Kidney capillary endothelial cell (primary cell): ENCODE data around the gene MS4A18.
"Not testable (repeated sequence)": the region's sequence is repeated elsewhere in the genome, so short reads cannot be mapped to it uniquely, and the experiment has no call there.

ENCODE experiments used
- DNase-seq: peaks from one replicate; pipeline ENCODE4 v3.0.0-alpha.2; 2018; ENCODE audit warnings: low spot score

MS4A18 gene

GRCh38 chr11:60739114-60739513, 14.6 kb downstream of the MS4A18 start:
- no peak for DNase-seq

DNA sequence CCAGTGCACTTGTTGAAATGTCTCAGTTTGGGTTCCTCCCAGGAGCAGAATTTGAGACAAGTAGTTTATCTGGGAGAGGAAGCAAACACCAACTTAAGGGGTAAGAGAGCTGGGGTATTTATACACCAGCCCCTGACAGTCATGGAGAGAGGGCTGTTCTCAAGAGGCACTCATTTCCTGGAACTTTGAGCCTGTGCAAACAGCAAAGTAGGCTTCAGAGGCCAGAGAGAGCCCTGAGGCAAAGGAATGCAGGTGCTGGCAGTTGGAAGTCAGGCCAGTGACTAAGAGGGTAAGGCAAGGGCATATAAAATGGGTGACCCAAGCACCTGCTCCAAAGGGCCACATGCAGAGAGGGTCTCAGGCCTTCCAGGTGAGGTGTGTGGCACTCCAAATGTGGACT, 16.1 kb downstream of the MS4A18 start:
- DNase-seq, result no peak

DNA sequence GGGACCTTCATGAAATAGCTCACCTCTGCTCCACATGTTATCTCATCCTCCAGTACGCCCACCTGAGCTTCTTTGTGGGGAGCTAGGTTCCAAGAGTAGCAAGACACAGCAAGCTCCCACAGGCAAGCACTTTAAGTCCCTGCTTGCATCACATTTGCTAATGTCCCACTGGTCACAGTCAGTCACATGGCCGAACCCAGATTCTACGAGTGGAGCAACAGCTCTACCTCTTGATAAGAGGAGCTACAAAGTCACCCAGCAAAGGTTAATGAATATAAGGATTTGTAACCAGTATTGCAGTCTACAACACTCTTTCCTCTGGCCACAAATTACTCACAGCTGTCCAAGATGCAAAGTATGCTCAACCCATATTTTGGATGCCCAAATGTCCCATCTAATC, 16.9 kb downstream of the MS4A18 start:
- no peak for DNase-seq

DNA sequence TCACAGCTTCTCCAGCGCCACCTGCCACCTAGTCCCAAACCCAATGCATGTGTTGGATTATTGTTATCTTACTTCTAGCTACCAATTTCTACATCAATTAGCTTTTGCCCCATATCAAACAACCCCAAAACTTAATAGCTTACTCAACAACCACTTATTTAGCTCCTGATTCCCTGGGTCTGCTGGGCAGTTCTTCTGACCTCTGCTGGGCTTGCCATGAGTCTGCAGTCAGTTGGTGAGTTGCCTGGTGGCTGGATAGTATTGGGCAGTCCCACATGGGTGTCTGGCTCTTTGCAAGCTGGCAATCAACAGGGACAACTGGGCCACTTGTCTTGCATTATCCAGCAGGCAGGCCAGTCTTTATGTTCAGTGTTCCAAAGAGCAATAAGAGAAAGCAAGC, 18.5 kb downstream of the MS4A18 start:
- no peak for DNase-seq

- DNase-seq, result no peak
Observed at GRCh38 chr11:60744114-60744513, 19.6 kb downstream of the MS4A18 start.

DNA sequence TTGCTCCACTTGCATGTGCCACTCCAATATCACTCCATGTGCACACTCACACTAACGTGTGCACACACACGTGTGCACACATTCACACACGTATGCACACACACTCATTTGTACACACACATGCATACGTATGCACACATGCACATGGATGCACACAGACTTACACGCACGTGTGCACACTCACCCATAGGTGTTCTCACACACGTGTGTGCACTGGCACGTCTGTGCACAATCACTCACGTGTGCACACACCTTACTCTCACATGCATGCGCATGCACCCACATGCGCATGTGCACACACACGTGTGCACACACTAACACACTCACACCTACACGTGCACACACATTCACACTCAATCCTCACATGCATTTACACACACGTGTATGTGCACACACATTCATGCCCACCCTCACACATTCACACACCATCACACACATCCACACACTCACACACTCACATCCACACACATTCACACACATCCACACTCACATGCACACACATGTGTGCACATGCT, 22.9 kb downstream of the MS4A18 start:
- no peak for DNase-seq

DNA sequence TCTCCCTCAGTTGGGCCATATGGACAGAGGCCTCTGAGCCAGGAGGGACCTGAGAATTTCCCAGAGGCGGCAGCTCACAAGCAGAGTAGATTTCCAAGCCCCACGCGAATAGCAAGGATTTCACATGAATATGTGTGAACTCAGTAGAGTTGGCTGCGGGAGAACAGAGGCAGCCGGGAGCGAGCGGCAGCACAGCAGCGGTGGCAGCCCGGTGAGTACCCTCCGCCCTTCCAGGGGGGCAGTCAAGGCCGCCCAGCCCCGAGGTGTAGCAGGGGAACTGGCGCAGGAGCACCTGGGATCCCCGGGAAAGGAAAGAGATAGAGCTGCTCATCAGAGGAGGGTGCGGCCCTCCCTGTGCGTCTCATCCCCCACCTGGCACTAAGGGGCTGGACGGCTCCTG, 23.7 kb downstream of the MS4A18 start:
- DNase-seq, result no peak

DNA sequence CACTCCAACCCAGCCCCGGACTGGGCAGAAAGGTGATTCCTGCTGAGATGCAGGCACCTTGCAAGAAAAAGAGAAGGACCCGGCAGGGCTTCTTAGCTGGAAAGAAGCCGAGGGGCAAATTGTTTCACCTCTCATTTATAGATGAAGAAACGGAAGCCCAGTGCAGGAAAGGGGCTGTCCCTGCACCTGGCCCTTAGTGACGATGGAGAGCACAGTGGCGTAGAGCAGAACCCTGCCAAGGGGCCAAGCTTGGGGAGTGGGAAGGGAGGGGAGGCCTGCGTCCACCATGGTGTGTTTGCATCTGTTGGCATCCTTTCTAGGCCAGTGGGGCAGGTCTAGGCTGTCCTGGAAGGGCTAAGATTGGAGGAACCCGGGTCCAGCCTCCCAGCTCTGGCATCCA, 24.3 kb downstream of the MS4A18 start:
- DNase-seq, result no peak

GRCh38 chr11:60750911-60751310, 26.4 kb downstream of the MS4A18 start:
- DNase-seq, result no peak

DNA sequence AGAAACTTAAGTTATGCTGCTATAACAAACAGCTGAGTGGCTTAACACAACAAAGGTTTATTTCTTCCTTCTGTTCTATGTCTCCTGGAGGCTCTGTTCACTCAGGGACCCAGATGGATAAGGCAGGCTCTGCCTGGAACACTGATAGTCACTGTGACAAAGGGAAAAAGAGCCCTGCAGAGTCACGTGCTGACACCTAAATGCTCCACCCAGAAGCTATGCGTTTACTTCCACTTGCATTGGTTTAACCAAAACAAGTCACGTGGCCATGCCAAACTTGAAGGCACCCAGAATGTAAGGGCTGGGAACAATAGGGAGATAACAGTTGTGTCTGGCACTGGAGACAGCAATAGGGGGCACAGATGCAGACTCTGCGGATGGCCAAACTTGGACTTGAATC, 28.8 kb downstream of the MS4A18 start:
- no peak for DNase-seq

GRCh38 chr11:60754887-60755286, 30.4 kb downstream of the MS4A18 start:
- DNase-seq, result no peak

DNA sequence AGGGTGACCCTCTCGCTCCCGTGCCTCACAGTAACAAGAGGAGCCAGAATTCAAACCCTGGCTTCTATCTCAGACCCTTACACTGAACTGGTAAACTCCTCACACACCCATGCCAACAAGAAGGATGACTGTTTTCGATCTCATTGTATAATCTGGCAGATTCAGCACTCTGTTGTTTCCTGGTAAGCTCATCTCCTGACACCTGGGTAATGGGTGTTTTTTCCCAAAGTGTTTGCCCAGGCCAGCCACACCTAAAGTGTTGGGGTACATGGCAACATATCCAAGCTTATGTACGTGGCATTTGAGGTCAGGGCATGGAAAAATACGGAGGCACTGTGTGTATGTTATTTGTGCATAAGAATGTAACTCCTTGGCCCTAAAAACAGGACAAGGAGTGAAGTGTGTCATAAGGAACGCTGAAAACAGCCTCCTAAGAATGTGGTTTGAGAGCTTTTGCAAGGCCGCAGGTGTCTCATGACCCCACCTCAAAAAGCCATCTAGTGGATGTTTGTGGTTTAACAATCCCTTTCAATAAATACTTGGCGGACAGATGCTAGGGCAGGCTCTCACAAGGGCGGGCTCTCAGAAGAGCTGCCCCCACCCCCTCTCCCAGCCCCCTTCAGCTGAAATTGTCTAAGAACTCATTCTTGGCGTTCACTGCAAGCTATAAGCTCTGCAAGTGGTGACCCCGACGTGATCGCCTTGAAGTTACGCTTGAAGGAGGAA, 31.9 kb downstream of the MS4A18 start, which contains the start of gene MS4A15:
TSS of gene MS4A15 (plus strand) at position 561 of the 726 bp plus-strand sequence. CDS start 6,867 bp downstream, outside the sequence.
- no peak for DNase-seq

DNA sequence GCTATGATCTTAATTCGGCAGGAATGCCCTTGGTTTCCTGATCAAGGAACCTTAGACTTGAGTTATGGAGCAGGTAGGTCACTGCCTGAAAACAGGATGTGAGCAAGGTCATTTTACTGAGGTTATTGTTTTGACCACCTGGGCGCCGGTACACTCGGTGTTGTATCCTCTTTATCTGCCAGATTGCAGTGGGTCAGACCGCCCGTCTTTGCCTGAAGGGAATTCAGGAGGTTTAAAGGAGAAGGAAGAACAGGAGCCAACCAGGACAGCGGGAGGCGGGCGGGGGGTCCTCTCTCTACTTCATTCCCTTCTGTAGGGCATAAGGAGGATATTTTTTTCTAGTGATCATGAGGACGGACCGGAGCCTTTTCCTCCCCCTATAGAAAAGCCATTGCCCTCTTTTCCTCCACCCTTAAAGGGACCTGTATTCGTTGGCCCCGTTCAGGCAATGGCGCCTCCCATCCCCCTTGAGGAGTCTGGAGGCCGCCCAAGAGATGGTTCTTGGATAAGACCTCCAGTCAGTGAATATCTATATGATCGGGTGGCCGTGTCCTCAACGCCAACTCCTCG, 32.8 kb downstream of the MS4A18 start:
- DNase-seq, result no peak

GRCh38 chr11:60758671-60759070, 34.2 kb downstream of the MS4A18 start:
- DNase-seq, result not testable (repeated sequence)

DNA sequence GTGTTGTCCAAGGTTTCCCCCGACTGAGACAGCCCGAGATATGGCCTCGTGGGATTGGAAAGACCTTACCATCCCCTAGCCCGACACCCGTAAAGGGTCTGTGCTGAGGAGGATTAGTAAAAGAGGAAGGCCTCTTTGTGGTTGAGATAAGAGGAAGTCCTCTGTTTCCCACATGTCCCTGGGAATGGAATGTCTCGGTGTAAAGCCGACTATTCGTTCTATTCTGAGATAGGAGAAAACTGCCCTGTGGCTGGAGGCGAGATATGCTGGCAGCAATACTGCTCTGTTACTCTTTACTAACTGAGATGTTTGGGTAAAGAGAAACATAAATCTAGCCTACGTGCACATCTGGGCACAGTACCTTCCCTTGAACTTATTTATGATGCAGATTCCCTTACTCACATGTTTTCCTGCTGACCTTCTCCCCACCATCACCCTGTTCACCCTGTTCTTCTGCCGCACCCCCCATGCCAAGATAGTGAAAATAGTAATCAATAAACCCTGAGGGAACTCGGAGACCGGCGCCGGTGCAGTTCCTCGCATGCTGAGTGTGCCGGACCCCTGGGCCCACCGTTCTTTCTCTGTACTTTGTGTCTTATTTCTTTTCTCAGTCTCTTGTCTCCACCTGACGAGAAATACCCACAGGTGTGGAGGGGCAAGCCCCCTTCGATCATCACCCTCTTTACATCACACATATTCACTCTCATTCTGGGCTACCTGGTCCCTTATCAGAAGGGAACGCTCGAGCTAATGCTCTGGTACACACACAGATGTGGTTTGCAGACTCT, 35.1 kb downstream of the MS4A18 start:
- not testable (repeated sequence) for DNase-seq

DNA sequence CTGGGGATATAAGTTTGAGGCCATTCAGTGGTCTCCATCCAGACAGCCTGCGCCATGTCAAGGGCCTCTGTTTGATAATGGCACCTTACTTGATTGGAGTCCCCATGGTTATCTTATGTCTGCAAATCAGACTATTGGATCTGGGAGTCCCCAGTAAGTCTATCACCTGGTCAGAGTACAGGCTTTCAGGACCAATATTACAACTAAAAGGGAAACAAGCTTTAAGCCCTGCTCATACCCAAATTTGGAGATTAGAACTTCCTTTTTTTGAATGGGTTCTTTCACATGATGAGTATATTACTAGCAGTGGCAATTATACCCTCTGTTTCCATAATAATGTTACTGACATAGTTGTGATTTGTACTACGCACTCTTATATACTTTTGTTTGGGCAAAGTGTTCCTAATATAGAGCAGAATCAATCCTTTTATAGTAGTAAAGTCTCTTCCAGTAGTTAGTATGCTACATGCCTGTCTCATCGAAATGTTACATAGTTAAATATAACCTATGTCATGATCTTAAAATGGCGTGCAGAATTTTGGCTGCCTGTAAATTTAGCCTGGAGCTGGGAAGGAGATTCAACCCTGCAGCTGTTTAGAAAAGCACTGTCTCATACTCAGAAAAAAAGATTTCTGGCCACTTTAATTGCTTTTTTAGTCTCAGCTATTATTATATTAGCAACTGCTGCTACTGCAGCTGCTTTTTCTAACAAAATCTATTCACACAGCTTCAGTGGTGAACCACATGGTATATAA, 37.1 kb downstream of the MS4A18 start:
- DNase-seq, result no peak

DNA sequence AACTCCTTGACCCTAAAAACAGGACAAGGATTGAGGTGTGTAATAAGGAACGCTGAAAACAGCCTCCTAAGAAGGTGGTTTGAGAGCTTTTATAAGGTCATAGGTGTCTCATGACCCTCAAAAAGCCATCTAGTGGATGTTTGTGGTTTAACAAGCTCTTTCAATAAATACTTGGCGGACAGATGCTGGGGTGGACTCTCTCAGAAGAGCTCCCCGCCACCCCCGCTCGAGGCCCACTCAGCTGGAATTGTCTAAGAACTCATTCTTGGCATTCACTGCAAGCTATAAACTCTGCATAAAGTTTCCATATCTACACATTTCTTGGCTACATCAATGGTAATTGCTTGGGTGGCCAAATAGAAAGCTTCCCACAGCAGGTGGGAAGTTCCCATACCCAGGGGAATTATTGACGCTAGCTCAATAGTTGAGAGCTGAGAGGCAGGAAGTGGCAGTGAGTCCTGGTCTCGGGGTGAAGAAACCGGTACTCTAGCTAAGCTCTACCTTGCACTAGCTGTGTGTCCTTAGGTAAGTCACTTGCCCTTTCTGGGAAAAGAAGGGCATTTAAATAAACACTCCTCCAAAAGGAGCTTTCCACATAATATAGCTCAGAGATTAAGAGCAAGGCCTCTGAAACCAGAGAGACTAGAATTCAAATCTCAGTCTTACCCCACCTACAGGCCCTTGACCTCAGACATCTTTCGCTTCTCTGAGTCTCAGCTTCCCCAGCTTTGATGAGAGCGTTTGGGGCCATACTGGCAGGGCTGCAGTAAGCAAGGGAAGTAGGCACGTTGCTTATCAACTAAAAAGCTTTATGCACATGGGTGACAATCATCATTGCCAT, 38.6 kb downstream of the MS4A18 start:
- no peak for DNase-seq

GRCh38 chr11:60763692-60764369, 39.3 kb downstream of the MS4A18 start:
- no peak for DNase-seq

DNA sequence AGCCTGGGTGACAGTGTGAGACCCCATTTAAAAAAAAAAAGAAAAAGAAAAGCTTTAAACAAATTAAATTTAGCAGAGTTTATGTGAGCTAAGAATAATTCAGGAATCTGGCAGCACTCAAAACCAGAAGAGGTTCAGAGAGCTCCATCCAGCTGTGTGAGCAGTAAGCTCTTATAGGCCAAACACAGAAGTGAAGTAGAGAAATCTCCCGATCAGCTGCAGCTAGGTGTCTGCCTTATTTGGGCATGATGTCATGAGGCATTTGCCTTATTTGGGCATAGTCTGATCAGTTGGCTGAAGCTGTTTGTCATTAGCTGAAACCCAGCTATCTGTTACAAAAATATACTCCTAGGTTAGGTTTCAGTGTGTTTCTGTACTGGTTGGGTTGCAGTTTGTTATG, 40.4 kb downstream of the MS4A18 start:
- no peak for DNase-seq

DNA sequence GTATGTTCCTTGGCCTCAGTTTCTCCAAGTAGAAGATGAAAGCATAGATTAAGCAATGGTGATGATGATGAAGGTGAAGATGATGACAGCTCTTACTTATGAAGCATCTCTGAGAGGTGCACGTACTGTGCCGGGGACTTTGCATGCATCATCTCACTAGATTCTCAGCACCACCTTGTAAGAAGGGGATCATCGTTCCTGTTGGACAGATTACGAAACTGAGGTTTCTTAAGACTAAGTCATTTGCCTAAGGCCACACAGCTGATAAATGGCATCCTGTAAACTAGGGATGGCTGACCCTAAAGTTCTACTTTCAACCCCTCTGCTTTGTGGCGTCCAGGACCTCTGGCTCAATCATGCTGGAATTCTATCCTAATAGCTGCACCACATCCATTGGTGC, 40.8 kb downstream of the MS4A18 start:
- no peak for DNase-seq

- DNase-seq, result no peak
Observed at GRCh38 chr11:60766547-60766946, 42.0 kb downstream of the MS4A18 start.
